ENCODE data around the gene MYBPC3.

- TF ChIP-seq CTCF (IDR thresholded peaks at IDR 0.05): no peak
- TF ChIP-seq POLR2A (IDR thresholded peaks at IDR 0.05): no peak
- TF ChIP-seq EP300 (IDR thresholded peaks at IDR 0.05): no peak
Observed at GRCh38 chr11:47374720-47375019, 22.2 kb upstream of the MYBPC3 start.

Measured in tibial nerve (tissue), 4 donors.